Activated B cell treated with CpG ODN at 0.5 μM for 24 hours (primary cell): Measurements from ENCODE around the gene KRTAP3-3. TPM values are rescaled to one million over a fixed set of nuclear protein-coding genes. Genes with fewer than 3 reads are reported as not detected.

Source experiments
- ATAC-seq: fragments of 200-7000 bp; cut with Tn5 transposase; one replicate; pipeline ENCODE4 v1.10.0; 2021; ENCODE audit warnings: low read depth, mild to moderate bottlenecking, moderate library complexity
- CTCF ChIA-PET: fragments of 350-600 bp; sonication (Branson Sonifier 250); formaldehyde crosslinking; loops from one replicate; lab custom pipeline; 2021; ENCODE audit warnings: antibody characterized with exemption; lab: Charles Lee
- POLR2A ChIA-PET: fragments of 350-600 bp; sonication (Branson Sonifier 250); formaldehyde crosslinking; loops from one replicate; lab custom pipeline; 2021; ENCODE audit warnings: antibody characterized with exemption; lab: Charles Lee
- DNase-seq: peaks from one replicate; pipeline ENCODE4 v3.0.0; 2022
- H3K27ac Mint-ChIP-seq: one replicate; pipeline ENCODE4 v1.8.0; 2020; ENCODE audit warnings: mixed read lengths
- H3K27me3 Mint-ChIP-seq: one replicate; pipeline ENCODE4 v1.8.0; 2021; ENCODE audit warnings: mixed read lengths
- H3K36me3 Mint-ChIP-seq: one replicate; pipeline ENCODE4 v1.8.0; 2021; ENCODE audit warnings: low read depth, mixed read lengths
- H3K4me1 Mint-ChIP-seq: one replicate; pipeline ENCODE4 v1.8.0; 2021; ENCODE audit warnings: mixed read lengths
- H3K4me3 Mint-ChIP-seq: one replicate; pipeline ENCODE4 v1.8.0; 2020; ENCODE audit warnings: mild to moderate bottlenecking, mixed read lengths
- H3K9me3 Mint-ChIP-seq: one replicate; pipeline ENCODE4 v1.8.0; 2020; ENCODE audit warnings: mixed read lengths
- CTCF ChIP-seq: fragments of 200-600 bp; IDR thresholded peaks from one replicate; pipeline ENCODE4 v1.8.0; 2022; ENCODE audit warnings: antibody characterized with exemption, mild to moderate bottlenecking
- intact Hi-C: fragments of 100-400 bp; cut with micrococcal nuclease; formaldehyde crosslinking; loops from one replicate; pipeline ENCODE4 v1.15.1; 2024
- total RNA-seq: library from RNA; stranded (reverse); gene quantifications from 2 replicates; pipeline ENCODE4 v1.2.3, GENCODE V29; 2022

KRTAP3-3 gene
- total RNA-seq, 1 donor from 2014 or later, result not detected

GRCh38 chr17:40962059-40962561 lies 31.9 kb downstream of the KRTAP3-3 start:
- no peak for TF ChIP-seq CTCF
- CTCF ChIA-PET, result interaction anchor here (1.1 kb wide), 1 partner anchor 8 kb away, joined by 3 read pairs; no protein-coding TSS in a partner anchor
- peaks cover 13% of the 10 kb centered on the region for H3K27me3 Mint-ChIP-seq
- intact Hi-C loops, result no loop called here
- DNase-seq (no peak), ATAC-seq (no peak)
- POLR2A ChIA-PET, result no interaction called here
- H3K27ac Mint-ChIP-seq, result no peak overlapping the region
- H3K9me3 Mint-ChIP-seq, result no peaks in the 10 kb centered on the region
- H3K4me3 Mint-ChIP-seq, result no peak overlapping the region
- H3K36me3 Mint-ChIP-seq, result no peaks in the 10 kb centered on the region
- no peaks in the 10 kb centered on the region for H3K4me1 Mint-ChIP-seq

- no peak for DNase-seq
- Mint-ChIP-seq H3K9me3 (no peaks in the 10 kb centered on the region), H3K36me3 (no peaks in the 10 kb centered on the region)
Observed at GRCh38 chr17:40961591-40961990, 32.4 kb downstream of the KRTAP3-3 start.

GRCh38 chr17:40960144-40960543 lies 33.8 kb downstream of the KRTAP3-3 start:
- Mint-ChIP-seq H3K27ac (no peak overlapping the region), H3K4me1 (no peaks in the 10 kb centered on the region), H3K9me3 (no peaks in the 10 kb centered on the region), H3K36me3 (no peaks in the 10 kb centered on the region), H3K27me3 (peaks cover 14% of the 10 kb centered on the region), H3K4me3 (no peak overlapping the region)
- intact Hi-C loops, result no loop called here
- ChIA-PET POLR2A (interaction anchor here (0.7 kb wide), 1 partner anchor 9 kb away, joined by 4 read pairs; no protein-coding TSS in a partner anchor), CTCF (no interaction called here)
- ATAC-seq, result no peak
- TF ChIP-seq CTCF, result no peak
- DNase-seq, result no peak

More at GRCh38 chr17:40961591-40961990, 32.4 kb downstream of the KRTAP3-3 start:
- ChIA-PET POLR2A (no interaction called here), CTCF (interaction anchor here (1.1 kb wide), 1 partner anchor 9 kb away, joined by 3 read pairs; no protein-coding TSS in a partner anchor)
- intact Hi-C loops, result no loop called here
- Mint-ChIP-seq H3K27ac (no peak overlapping the region), H3K27me3 (peaks cover 13% of the 10 kb centered on the region), H3K4me3 (no peak overlapping the region), H3K4me1 (no peaks in the 10 kb centered on the region)
- ATAC-seq, result no peak
- TF ChIP-seq CTCF, result no peak

- no peak overlapping the region for H3K4me3 Mint-ChIP-seq
- H3K27ac Mint-ChIP-seq, result no peak overlapping the region
- CTCF ChIA-PET, result no interaction called here
- no peaks in the 10 kb centered on the region for H3K9me3 Mint-ChIP-seq
- no peaks in the 10 kb centered on the region for H3K36me3 Mint-ChIP-seq
- no peak for ATAC-seq
- intact Hi-C loops, result no loop called here
- H3K27me3 Mint-ChIP-seq, result peaks cover 16% of the 10 kb centered on the region
- no peak for TF ChIP-seq CTCF
- H3K4me1 Mint-ChIP-seq, result no peaks in the 10 kb centered on the region
- POLR2A ChIA-PET, result no interaction called here
- DNase-seq, result no peak
Observed at GRCh38 chr17:40958086-40958953, 35.6 kb downstream of the KRTAP3-3 start.
